ENCODE data around the gene FAM110C.

- TF ChIP-seq EZH2 (IDR thresholded peaks at IDR 0.05; ENCODE audit: borderline replicate concordance, low read length) = no peak
- TF ChIP-seq CTCF (IDR thresholded peaks at IDR 0.05; ENCODE audit: low read length) = no peak
Measured at GRCh38 chr2:92326-92725, 46.0 kb upstream of the FAM110C start.

All from OCI-LY1 (cell line).